ENCODE data around the gene F5.
A peak's percentile ranks its signal among the peaks of the same experiment; 100 is the strongest.
"Not testable (repeated sequence)": the region's sequence is repeated elsewhere in the genome, so short reads cannot be mapped to it uniquely, and the experiment has no call there.

Gene F5

GRCh38 chr1:169503601-169504000, 82.7 kb downstream of the F5 start:
- not testable (repeated sequence) for H3K4me3 ChIP-seq (ENCODE audit: low read depth, low read length); H3K36me3 ChIP-seq (ENCODE audit: control insufficient read depth, insufficient read depth, low read length); H3K9ac ChIP-seq (ENCODE audit: low read depth, low read length); H3K4me1 ChIP-seq (ENCODE audit: control insufficient read depth, insufficient read depth, low read length); H3K27me3 ChIP-seq (ENCODE audit: control insufficient read depth, insufficient read depth, low read length); H3K27ac ChIP-seq (ENCODE audit: low read depth, low read length); H3K9me3 ChIP-seq (ENCODE audit: control insufficient read depth, insufficient read depth, low read length)

- no peak overlapping the region for H3K9ac ChIP-seq (ENCODE audit: low read depth, low read length)
Observed at GRCh38 chr1:169499807-169500206, 86.5 kb downstream of the F5 start.

GRCh38 chr1:169497317-169497716, 89.0 kb downstream of the F5 start:
- H3K9ac ChIP-seq (ENCODE audit: low read depth, low read length) = no peak overlapping the region
- no peak overlapping the region for H3K27ac ChIP-seq (ENCODE audit: low read depth, low read length)
- H3K27me3 ChIP-seq (ENCODE audit: control insufficient read depth, insufficient read depth, low read length) = no peaks in the 10 kb centered on the region
- no peak overlapping the region for H3K4me3 ChIP-seq (ENCODE audit: low read depth, low read length)
- no peaks in the 10 kb centered on the region for H3K4me1 ChIP-seq (ENCODE audit: control insufficient read depth, insufficient read depth, low read length)
- H3K36me3 ChIP-seq (ENCODE audit: control insufficient read depth, insufficient read depth, low read length) = no peaks in the 10 kb centered on the region
- H3K9me3 ChIP-seq (ENCODE audit: control insufficient read depth, insufficient read depth, low read length) = no peaks in the 10 kb centered on the region

More at GRCh38 chr1:169499807-169500206, 86.5 kb downstream of the F5 start:
- H3K27me3 ChIP-seq (ENCODE audit: control insufficient read depth, insufficient read depth, low read length) = no peaks in the 10 kb centered on the region
- no peak overlapping the region for H3K27ac ChIP-seq (ENCODE audit: low read depth, low read length)
- no peaks in the 10 kb centered on the region for H3K4me1 ChIP-seq (ENCODE audit: control insufficient read depth, insufficient read depth, low read length)
- no peak overlapping the region for H3K4me3 ChIP-seq (ENCODE audit: low read depth, low read length)
- no peaks in the 10 kb centered on the region for H3K36me3 ChIP-seq (ENCODE audit: control insufficient read depth, insufficient read depth, low read length)
- no peaks in the 10 kb centered on the region for H3K9me3 ChIP-seq (ENCODE audit: control insufficient read depth, insufficient read depth, low read length)

GRCh38 chr1:169495916-169496315, 90.4 kb downstream of the F5 start:
- Histone ChIP-seq H3K36me3 (ENCODE audit: control insufficient read depth, insufficient read depth, low read length) (no peaks in the 10 kb centered on the region), H3K27ac (ENCODE audit: low read depth, low read length) (no peak overlapping the region), H3K4me1 (ENCODE audit: control insufficient read depth, insufficient read depth, low read length) (no peaks in the 10 kb centered on the region), H3K9me3 (ENCODE audit: control insufficient read depth, insufficient read depth, low read length) (no peaks in the 10 kb centered on the region), H3K27me3 (ENCODE audit: control insufficient read depth, insufficient read depth, low read length) (no peaks in the 10 kb centered on the region), H3K9ac (ENCODE audit: low read depth, low read length) (no peak overlapping the region), H3K4me3 (ENCODE audit: low read depth, low read length) (no peak overlapping the region)

- Histone ChIP-seq H3K27ac (ENCODE audit: low read depth, low read length) (no peak overlapping the region), H3K9me3 (ENCODE audit: control insufficient read depth, insufficient read depth, low read length) (no peaks in the 10 kb centered on the region), H3K4me3 (ENCODE audit: low read depth, low read length) (no peak overlapping the region), H3K36me3 (ENCODE audit: control insufficient read depth, insufficient read depth, low read length) (no peaks in the 10 kb centered on the region), H3K27me3 (ENCODE audit: control insufficient read depth, insufficient read depth, low read length) (no peaks in the 10 kb centered on the region), H3K9ac (ENCODE audit: low read depth, low read length) (no peak overlapping the region), H3K4me1 (ENCODE audit: control insufficient read depth, insufficient read depth, low read length) (no peaks in the 10 kb centered on the region)
Observed at GRCh38 chr1:169495046-169495775, 91.1 kb downstream of the F5 start.

GRCh38 chr1:169494343-169494742, 91.9 kb downstream of the F5 start:
- Histone ChIP-seq H3K9me3 (ENCODE audit: control insufficient read depth, insufficient read depth, low read length) (no peaks in the 10 kb centered on the region), H3K36me3 (ENCODE audit: control insufficient read depth, insufficient read depth, low read length) (no peaks in the 10 kb centered on the region), H3K27me3 (ENCODE audit: control insufficient read depth, insufficient read depth, low read length) (no peaks in the 10 kb centered on the region), H3K27ac (ENCODE audit: low read depth, low read length) (no peak overlapping the region), H3K9ac (ENCODE audit: low read depth, low read length) (no peak overlapping the region), H3K4me1 (ENCODE audit: control insufficient read depth, insufficient read depth, low read length) (no peaks in the 10 kb centered on the region), H3K4me3 (ENCODE audit: low read depth, low read length) (no peak overlapping the region)

- Histone ChIP-seq H3K36me3 (ENCODE audit: control insufficient read depth, insufficient read depth, low read length) (no peaks in the 10 kb centered on the region), H3K4me3 (ENCODE audit: low read depth, low read length) (no peak overlapping the region), H3K27ac (ENCODE audit: low read depth, low read length) (no peak overlapping the region), H3K27me3 (ENCODE audit: control insufficient read depth, insufficient read depth, low read length) (no peaks in the 10 kb centered on the region), H3K9me3 (ENCODE audit: control insufficient read depth, insufficient read depth, low read length) (no peaks in the 10 kb centered on the region), H3K4me1 (ENCODE audit: control insufficient read depth, insufficient read depth, low read length) (0 out of 2 replicates have a peak, but pooled peaks cover 3% of the 10 kb centered on the region), H3K9ac (ENCODE audit: low read depth, low read length) (no peak overlapping the region)
Observed at GRCh38 chr1:169493251-169493650, 93.0 kb downstream of the F5 start.

GRCh38 chr1:169491845-169492281, 94.4 kb downstream of the F5 start:
- H3K4me3 ChIP-seq (ENCODE audit: low read depth, low read length) = no peak overlapping the region
- H3K27me3 ChIP-seq (ENCODE audit: control insufficient read depth, insufficient read depth, low read length) = no peaks in the 10 kb centered on the region
- no peak overlapping the region for H3K27ac ChIP-seq (ENCODE audit: low read depth, low read length)
- H3K4me1 ChIP-seq (ENCODE audit: control insufficient read depth, insufficient read depth, low read length) = peaks cover 15% of the 10 kb centered on the region
- no peak overlapping the region for H3K9ac ChIP-seq (ENCODE audit: low read depth, low read length)
- H3K36me3 ChIP-seq (ENCODE audit: control insufficient read depth, insufficient read depth, low read length) = no peaks in the 10 kb centered on the region
- H3K9me3 ChIP-seq (ENCODE audit: control insufficient read depth, insufficient read depth, low read length) = no peaks in the 10 kb centered on the region

- H3K36me3 ChIP-seq (ENCODE audit: control insufficient read depth, insufficient read depth, low read length) = no peaks in the 10 kb centered on the region
- H3K9ac ChIP-seq (ENCODE audit: low read depth, low read length) = no peak overlapping the region
- no peak overlapping the region for H3K4me3 ChIP-seq (ENCODE audit: low read depth, low read length)
- no peaks in the 10 kb centered on the region for H3K27me3 ChIP-seq (ENCODE audit: control insufficient read depth, insufficient read depth, low read length)
- no peak overlapping the region for H3K27ac ChIP-seq (ENCODE audit: low read depth, low read length)
- no peaks in the 10 kb centered on the region for H3K9me3 ChIP-seq (ENCODE audit: control insufficient read depth, insufficient read depth, low read length)
- H3K4me1 ChIP-seq (ENCODE audit: control insufficient read depth, insufficient read depth, low read length) = peaks cover 39% of the 10 kb centered on the region
Observed at GRCh38 chr1:169488157-169488556, 98.1 kb downstream of the F5 start.

GRCh38 chr1:169487561-169487960, 98.7 kb downstream of the F5 start:
- peaks cover 45% of the 10 kb centered on the region for H3K4me1 ChIP-seq (ENCODE audit: control insufficient read depth, insufficient read depth, low read length)
- no peak overlapping the region for H3K27ac ChIP-seq (ENCODE audit: low read depth, low read length)
- no peak overlapping the region for H3K9ac ChIP-seq (ENCODE audit: low read depth, low read length)
- H3K9me3 ChIP-seq (ENCODE audit: control insufficient read depth, insufficient read depth, low read length) = no peaks in the 10 kb centered on the region
- H3K4me3 ChIP-seq (ENCODE audit: low read depth, low read length) = no peak overlapping the region
- no peaks in the 10 kb centered on the region for H3K27me3 ChIP-seq (ENCODE audit: control insufficient read depth, insufficient read depth, low read length)
- H3K36me3 ChIP-seq (ENCODE audit: control insufficient read depth, insufficient read depth, low read length) = no peaks in the 10 kb centered on the region

GRCh38 chr1:169487133-169487532, 99.1 kb downstream of the F5 start:
- Histone ChIP-seq H3K9ac (ENCODE audit: low read depth, low read length) (0 out of 2 replicates have a peak overlapping the region, but pooled peaks have one; percentile 82), H3K27me3 (ENCODE audit: control insufficient read depth, insufficient read depth, low read length) (no peaks in the 10 kb centered on the region), H3K27ac (ENCODE audit: low read depth, low read length) (no peak overlapping the region), H3K4me1 (ENCODE audit: control insufficient read depth, insufficient read depth, low read length) (peaks cover 47% of the 10 kb centered on the region), H3K4me3 (ENCODE audit: low read depth, low read length) (peak overlapping the region; percentile 83), H3K9me3 (ENCODE audit: control insufficient read depth, insufficient read depth, low read length) (no peaks in the 10 kb centered on the region), H3K36me3 (ENCODE audit: control insufficient read depth, insufficient read depth, low read length) (no peaks in the 10 kb centered on the region)

All from HUES48 (cell line).